Measurements from ENCODE around the gene ITGA2B.
"Not testable (repeated sequence)": the region's sequence is repeated elsewhere in the genome, so short reads cannot be mapped to it uniquely, and the experiment has no call there.

The ITGA2B gene

DNA sequence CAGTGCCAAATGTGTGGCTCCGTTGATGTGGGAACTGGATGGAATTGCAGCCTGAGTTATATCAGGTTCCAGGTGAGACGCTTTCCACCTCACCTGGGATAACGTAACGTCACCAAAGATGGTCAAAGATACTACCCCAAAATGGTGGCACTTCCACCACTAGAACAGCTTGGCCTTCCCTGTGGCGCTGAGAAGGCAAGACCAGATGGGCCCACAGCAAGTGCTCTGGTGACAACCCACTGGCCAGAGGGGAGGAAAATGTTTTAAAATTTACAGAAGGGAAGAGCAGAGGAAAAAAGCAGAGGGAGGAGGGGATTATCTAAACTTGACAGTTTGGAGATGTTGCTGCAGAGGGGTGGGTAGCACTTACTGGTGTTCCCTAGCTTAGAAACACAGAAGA lies 7.5 kb upstream of the ITGA2B start (continued):
- TF ChIP-seq TCF4 (CRISPR knock-in tag; IDR thresholded peaks at IDR 0.05; ENCODE audit: borderline replicate concordance) (no peak), ZNF70 (CRISPR knock-in tag; IDR thresholded peaks at IDR 0.05) (no peak), ZNF565 (CRISPR knock-in tag; conservative IDR thresholded peaks at IDR 0.05; ENCODE audit: low read depth) (no peak)
- TF ChIP-seq, protein P1, sequence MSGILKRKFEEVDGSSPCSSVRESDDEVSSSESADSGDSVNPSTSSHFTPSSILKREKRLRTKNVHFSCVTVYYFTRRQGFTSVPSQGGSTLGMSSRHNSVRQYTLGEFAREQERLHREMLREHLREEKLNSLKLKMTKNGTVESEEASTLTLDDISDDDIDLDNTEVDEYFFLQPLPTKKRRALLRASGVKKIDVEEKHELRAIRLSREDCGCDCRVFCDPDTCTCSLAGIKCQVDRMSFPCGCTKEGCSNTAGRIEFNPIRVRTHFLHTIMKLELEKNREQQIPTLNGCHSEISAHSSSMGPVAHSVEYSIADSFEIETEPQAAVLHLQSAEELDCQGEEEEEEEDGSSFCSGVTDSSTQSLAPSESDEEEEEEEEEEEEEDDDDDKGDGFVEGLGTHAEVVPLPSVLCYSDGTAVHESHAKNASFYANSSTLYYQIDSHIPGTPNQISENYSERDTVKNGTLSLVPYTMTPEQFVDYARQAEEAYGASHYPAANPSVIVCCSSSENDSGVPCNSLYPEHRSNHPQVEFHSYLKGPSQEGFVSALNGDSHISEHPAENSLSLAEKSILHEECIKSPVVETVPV (CRISPR knock-in tag; IDR thresholded peaks at IDR 0.05) = no peak

DNA sequence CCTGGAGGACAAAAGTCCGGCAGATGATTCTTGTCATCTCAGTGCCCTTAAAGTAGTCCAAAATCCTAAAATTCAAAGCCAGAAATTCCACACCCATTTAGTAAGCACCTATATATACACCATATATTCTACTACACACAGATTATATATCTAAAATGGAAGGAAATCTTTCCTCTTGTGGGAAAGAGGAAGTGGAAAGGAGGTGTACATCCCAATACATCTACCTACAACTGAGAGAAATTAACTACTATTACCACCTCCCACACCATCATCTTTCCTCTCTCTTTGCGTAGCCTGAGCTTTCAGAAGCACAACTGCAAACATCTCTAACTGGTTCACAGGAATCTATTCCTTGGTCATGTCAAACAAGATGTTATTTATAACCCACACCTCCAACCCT lies 5.4 kb upstream of the ITGA2B start:
- TF ChIP-seq GLIS3 (CRISPR knock-in tag; IDR thresholded peaks at IDR 0.05) (no peak), ZNF8 (CRISPR knock-in tag; IDR thresholded peaks at IDR 0.05) (no peak), TOX (CRISPR knock-in tag; IDR thresholded peaks at IDR 0.05; ENCODE audit: borderline replicate concordance) (no peak), BACH2 (CRISPR knock-in tag; IDR thresholded peaks at IDR 0.05; ENCODE audit: borderline replicate concordance) (no peak)
- TF ChIP-seq, protein P2, sequence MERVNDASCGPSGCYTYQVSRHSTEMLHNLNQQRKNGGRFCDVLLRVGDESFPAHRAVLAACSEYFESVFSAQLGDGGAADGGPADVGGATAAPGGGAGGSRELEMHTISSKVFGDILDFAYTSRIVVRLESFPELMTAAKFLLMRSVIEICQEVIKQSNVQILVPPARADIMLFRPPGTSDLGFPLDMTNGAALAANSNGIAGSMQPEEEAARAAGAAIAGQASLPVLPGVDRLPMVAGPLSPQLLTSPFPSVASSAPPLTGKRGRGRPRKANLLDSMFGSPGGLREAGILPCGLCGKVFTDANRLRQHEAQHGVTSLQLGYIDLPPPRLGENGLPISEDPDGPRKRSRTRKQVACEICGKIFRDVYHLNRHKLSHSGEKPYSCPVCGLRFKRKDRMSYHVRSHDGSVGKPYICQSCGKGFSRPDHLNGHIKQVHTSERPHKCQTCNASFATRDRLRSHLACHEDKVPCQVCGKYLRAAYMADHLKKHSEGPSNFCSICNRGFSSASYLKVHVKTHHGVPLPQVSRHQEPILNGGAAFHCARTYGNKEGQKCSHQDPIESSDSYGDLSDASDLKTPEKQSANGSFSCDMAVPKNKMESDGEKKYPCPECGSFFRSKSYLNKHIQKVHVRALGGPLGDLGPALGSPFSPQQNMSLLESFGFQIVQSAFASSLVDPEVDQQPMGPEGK (CRISPR knock-in tag; IDR thresholded peaks at IDR 0.05; ENCODE audit: borderline replicate concordance) = no peak
- no peak for ATAC-seq

DNA sequence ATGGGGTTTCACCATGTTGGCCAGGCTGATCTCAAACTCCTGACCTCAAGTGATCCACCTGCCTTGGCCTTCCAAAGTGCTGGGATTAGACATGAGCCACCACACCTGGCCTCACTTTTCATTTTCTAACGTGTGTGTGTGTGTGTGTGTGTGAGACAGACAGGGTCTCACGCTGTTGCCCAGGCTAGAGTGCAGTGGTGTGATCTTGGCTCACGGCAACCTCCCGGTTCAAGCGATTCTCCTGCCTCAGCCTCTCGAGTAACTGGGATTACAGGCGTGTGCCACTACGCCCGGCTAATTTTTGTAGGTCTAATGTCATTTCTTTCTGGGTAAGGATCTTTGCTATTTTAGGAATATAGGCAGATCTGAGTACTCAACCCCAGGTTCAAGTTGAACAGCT lies 4.7 kb upstream of the ITGA2B start:
- ATAC-seq = not testable (repeated sequence)

DNA sequence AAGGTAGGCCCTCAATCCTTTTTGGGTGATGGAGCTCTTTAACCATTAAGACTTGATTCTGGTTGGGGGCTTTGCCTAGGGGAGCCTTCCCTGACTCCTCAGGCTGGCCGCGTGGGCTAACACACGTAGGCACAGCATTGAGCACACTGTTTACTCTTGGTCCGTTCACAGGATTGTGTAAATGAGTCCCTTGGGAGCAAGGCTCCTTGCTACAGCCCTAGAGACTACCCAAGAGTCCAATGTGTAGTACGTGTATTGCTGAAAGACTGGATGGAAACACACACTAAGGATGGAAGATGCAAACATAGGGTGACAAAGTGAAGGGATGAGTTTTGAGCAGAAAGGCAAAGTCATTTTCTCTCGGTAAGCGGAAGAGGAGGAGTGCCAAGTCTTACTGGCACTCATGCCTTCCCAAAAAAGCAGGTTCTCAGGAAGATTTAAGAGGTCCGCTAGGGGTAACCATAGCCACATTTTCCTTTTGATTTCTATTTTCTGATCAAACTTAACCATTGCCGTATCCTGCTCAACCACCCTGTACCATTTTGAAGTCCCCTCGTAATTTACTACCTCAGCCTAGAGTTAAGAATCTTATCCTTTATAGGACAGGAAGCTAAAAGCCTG lies 911 bp upstream of the ITGA2B start:
- no peak for TF ChIP-seq ISL1 (CRISPR knock-in tag; IDR thresholded peaks at IDR 0.05)
- no peak for TF ChIP-seq PPARA (CRISPR knock-in tag; IDR thresholded peaks at IDR 0.05; ENCODE audit: borderline replicate concordance)
- TF ChIP-seq ZC3H10 (CRISPR knock-in tag; IDR thresholded peaks at IDR 0.05) = no peak
- TF ChIP-seq ZFP30 (CRISPR knock-in tag; IDR thresholded peaks at IDR 0.05) = no peak
- TF ChIP-seq CSDC2 (CRISPR knock-in tag; IDR thresholded peaks at IDR 0.05) = no peak
- TF ChIP-seq BACH2 (CRISPR knock-in tag; IDR thresholded peaks at IDR 0.05; ENCODE audit: borderline replicate concordance) = no peak
- TF ChIP-seq TOX (CRISPR knock-in tag; IDR thresholded peaks at IDR 0.05; ENCODE audit: borderline replicate concordance) = no peak
- no peak for TF ChIP-seq ARNTL (CRISPR knock-in tag; IDR thresholded peaks at IDR 0.05; ENCODE audit: borderline replicate concordance, low read depth)
- no peak for TF ChIP-seq ZNF8 (CRISPR knock-in tag; IDR thresholded peaks at IDR 0.05)
- no peak for TF ChIP-seq OSR1 (CRISPR knock-in tag; IDR thresholded peaks at IDR 0.05)
- no peak for TF ChIP-seq RARB (CRISPR knock-in tag; IDR thresholded peaks at IDR 0.05)
- no peak for TF ChIP-seq GLIS3 (CRISPR knock-in tag; IDR thresholded peaks at IDR 0.05)
- ATAC-seq = no peak

DNA sequence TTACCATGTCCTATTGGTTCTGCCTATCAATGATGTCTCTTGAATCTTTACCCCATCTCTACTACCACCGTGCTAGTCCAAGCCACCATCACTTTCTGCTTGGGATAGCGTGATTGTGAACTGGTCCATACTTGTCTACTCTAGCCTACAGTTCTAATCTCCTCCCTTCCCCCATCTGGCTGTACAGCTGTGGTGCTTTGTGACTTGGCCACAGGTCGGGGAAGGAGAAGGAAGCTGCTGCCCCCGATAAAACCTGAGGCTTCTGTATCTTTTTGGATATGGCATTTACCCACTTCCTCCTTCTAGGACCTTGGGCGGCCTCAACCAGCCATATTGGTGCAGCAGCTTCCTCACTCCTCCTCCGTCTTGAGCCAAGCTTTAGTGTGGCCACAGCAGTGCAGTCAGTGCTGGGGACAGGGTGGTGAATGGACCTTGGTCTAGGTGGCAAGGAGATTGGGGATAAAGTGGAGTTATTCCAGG lies 314 bp upstream of the ITGA2B start:
- ATAC-seq = no peak
- TF ChIP-seq, protein P3, sequence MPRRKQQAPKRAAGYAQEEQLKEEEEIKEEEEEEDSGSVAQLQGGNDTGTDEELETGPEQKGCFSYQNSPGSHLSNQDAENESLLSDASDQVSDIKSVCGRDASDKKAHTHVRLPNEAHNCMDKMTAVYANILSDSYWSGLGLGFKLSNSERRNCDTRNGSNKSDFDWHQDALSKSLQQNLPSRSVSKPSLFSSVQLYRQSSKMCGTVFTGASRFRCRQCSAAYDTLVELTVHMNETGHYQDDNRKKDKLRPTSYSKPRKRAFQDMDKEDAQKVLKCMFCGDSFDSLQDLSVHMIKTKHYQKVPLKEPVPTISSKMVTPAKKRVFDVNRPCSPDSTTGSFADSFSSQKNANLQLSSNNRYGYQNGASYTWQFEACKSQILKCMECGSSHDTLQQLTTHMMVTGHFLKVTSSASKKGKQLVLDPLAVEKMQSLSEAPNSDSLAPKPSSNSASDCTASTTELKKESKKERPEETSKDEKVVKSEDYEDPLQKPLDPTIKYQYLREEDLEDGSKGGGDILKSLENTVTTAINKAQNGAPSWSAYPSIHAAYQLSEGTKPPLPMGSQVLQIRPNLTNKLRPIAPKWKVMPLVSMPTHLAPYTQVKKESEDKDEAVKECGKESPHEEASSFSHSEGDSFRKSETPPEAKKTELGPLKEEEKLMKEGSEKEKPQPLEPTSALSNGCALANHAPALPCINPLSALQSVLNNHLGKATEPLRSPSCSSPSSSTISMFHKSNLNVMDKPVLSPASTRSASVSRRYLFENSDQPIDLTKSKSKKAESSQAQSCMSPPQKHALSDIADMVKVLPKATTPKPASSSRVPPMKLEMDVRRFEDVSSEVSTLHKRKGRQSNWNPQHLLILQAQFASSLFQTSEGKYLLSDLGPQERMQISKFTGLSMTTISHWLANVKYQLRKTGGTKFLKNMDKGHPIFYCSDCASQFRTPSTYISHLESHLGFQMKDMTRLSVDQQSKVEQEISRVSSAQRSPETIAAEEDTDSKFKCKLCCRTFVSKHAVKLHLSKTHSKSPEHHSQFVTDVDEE (CRISPR knock-in tag; IDR thresholded peaks at IDR 0.05) = no peak
- TF ChIP-seq OSR1 (CRISPR knock-in tag; IDR thresholded peaks at IDR 0.05) = no peak
- no peak for TF ChIP-seq PPARA (CRISPR knock-in tag; IDR thresholded peaks at IDR 0.05; ENCODE audit: borderline replicate concordance)
- no peak for TF ChIP-seq ESRRG (CRISPR knock-in tag; IDR thresholded peaks at IDR 0.05)
- no peak for TF ChIP-seq TCF4 (CRISPR knock-in tag; IDR thresholded peaks at IDR 0.05; ENCODE audit: borderline replicate concordance)
- TF ChIP-seq, protein P4, sequence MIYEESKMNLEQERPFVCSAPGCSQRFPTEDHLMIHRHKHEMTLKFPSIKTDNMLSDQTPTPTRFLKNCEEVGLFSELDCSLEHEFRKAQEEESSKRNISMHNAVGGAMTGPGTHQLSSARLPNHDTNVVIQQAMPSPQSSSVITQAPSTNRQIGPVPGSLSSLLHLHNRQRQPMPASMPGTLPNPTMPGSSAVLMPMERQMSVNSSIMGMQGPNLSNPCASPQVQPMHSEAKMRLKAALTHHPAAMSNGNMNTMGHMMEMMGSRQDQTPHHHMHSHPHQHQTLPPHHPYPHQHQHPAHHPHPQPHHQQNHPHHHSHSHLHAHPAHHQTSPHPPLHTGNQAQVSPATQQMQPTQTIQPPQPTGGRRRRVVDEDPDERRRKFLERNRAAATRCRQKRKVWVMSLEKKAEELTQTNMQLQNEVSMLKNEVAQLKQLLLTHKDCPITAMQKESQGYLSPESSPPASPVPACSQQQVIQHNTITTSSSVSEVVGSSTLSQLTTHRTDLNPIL (CRISPR knock-in tag; IDR thresholded peaks at IDR 0.05; ENCODE audit: low read depth) = no peak
- TF ChIP-seq RARB (CRISPR knock-in tag; IDR thresholded peaks at IDR 0.05) = no peak
- TF ChIP-seq ZNF565 (CRISPR knock-in tag; conservative IDR thresholded peaks at IDR 0.05; ENCODE audit: low read depth) = no peak
- no peak for TF ChIP-seq ZNF8 (CRISPR knock-in tag; IDR thresholded peaks at IDR 0.05)
- no peak for TF ChIP-seq GLIS3 (CRISPR knock-in tag; IDR thresholded peaks at IDR 0.05)
- TF ChIP-seq ZC3H10 (CRISPR knock-in tag; IDR thresholded peaks at IDR 0.05) = no peak
- TF ChIP-seq, protein P5, sequence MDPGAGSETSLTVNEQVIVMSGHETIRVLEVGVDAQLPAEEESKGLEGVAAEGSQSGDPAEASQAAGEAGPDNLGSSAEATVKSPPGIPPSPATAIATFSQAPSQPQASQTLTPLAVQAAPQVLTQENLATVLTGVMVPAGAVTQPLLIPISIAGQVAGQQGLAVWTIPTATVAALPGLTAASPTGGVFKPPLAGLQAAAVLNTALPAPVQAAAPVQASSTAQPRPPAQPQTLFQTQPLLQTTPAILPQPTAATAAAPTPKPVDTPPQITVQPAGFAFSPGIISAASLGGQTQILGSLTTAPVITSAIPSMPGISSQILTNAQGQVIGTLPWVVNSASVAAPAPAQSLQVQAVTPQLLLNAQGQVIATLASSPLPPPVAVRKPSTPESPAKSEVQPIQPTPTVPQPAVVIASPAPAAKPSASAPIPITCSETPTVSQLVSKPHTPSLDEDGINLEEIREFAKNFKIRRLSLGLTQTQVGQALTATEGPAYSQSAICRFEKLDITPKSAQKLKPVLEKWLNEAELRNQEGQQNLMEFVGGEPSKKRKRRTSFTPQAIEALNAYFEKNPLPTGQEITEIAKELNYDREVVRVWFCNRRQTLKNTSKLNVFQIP (CRISPR knock-in tag; IDR thresholded peaks at IDR 0.05; ENCODE audit: borderline replicate concordance, low read depth) = no peak

All from SK-N-SH treated with all-trans-retinoic acid at 6 μM for 48 hours (cell line).